HG02678 (cell line): ENCODE data around the gene CDT1.

Experiments
- ATAC-seq: cut with Tn5 transposase; IDR thresholded peaks from one replicate; pipeline ENCODE4 v1.9.1; 2021; ENCODE audit warnings: mild to moderate bottlenecking, moderate library complexity; ENCODE audit not compliant: unreplicated experiment

CDT1 gene

GRCh38 chr16:88803264-88803987 lies at the start of gene CDT1:
TSS of gene CDT1 (plus strand) at chr16:88803789. CDS start at chr16:88803832, 43 bp downstream.
- ATAC-seq: peak; percentile 59

- no peak for ATAC-seq
Observed at GRCh38 chr16:88754109-88754911, 49.3 kb upstream of the CDT1 start.

- no peak for ATAC-seq
Observed at GRCh38 chr16:88754912-88755744, 48.5 kb upstream of the CDT1 start.

DNA sequence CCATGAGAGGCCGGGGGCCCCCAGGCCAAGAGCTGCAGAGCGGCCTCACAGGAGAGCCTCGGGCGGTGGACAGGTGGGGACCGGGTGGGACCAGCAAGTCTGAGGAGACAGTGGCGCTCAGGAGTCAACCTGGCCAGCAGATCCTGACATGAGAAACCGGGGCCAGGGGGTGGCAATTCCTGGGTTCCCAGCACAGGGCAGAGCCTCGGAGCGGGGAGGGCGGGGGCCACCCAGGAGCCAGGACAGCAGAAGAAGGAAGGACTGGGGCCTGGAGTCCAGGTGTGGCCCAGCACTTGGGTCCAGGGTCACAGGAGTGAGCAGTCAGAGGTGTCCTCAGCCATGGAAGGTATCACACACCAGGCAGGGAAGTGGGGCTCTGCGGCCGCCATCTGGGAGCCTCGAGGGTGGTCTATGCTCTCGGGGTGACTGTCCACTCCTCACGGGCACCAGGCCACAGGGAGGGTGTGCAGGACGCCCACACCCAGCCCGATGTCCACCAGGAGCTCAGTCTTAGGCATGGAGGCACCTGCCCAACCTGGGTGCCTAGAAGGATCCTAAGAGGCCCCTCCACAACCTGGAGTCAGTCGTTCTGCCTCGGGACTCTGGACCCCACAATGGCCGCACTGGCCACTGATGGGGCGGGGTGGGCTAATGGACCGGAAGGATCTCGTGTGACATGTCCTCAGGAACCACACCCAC lies 47.7 kb upstream of the CDT1 start:
- ATAC-seq: no peak

DNA sequence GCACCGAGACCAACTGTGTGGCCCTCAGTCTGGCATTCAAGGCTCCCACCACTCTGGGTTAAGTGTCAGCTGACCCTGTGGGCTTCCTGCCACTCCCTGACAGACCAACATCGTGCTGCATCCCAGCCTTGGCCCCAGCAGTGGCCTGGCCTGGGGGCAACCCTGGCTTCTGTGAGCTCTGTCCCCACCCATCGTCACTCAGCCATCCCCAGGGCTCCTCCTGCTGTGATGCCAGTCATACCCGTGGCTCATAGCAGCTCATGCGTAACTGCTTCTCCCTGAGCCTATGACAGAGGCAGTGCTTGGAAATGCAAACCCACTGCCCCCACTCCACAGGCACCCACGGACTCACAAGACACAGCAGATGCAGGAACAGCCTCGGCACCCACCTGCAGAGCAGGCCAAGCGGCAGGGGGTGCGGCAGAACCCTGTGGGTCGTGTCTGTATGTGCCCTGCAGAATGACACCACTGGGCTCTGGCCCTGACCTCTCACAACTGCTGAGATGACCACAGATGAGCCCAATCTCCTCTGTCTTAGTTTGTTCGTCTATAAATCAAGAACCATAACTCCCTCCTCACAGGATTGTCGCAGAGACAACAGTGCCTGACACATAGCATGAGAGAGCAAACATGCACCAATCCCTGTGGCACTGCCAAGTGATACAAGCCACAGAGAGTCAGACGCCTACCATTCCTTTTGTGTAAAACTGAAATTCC lies 45.2 kb upstream of the CDT1 start:
- ATAC-seq: no peak

GRCh38 chr16:88758944-88759244 lies 44.7 kb upstream of the CDT1 start:
- no peak for ATAC-seq

GRCh38 chr16:88759245-88759975 lies 44.2 kb upstream of the CDT1 start:
- ATAC-seq: no peak

GRCh38 chr16:88759976-88760350 lies 43.6 kb upstream of the CDT1 start:
- ATAC-seq: no peak

GRCh38 chr16:88760424-88761142 lies 43.0 kb upstream of the CDT1 start:
- no peak for ATAC-seq

DNA sequence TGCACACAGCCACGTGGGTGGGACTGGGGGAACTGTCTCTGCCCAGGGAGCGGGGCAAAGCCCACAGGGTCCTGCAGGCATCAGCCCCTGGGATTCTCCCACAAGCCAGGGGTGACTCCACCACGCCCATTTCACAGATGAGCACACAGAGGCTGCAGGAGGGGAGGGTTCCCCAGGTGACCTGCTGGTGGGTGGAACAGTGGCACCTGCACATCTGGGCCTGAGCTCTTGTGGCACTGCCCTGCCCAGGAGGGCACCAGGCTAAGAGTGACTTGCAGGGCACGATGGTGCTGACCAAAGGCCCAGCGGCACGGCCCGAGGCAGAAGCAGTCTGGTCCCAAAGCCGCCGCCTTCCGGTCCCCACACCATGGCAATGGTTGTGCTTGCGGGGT lies 42.5 kb upstream of the CDT1 start:
- ATAC-seq: no peak

DNA sequence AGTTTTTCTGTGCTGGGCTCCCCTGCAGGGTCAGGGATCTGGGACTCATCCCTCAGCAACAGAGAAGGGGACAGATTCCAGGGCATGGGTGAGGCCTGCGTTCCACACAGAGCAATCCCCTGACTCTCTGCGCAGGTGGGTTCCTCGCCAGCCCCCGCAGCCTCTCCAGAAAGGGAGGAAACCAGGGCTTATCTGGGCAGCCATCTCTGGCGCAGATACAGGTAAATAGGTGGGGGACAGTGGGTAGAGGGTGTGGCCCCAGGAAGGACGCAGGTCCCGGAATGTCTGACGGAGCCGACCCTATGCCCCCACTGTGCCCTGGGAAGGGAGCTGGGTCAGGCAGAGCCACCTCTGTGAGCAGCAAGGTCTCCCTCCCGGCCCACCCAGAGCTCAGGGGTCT lies 41.8 kb upstream of the CDT1 start:
- no peak for ATAC-seq

DNA sequence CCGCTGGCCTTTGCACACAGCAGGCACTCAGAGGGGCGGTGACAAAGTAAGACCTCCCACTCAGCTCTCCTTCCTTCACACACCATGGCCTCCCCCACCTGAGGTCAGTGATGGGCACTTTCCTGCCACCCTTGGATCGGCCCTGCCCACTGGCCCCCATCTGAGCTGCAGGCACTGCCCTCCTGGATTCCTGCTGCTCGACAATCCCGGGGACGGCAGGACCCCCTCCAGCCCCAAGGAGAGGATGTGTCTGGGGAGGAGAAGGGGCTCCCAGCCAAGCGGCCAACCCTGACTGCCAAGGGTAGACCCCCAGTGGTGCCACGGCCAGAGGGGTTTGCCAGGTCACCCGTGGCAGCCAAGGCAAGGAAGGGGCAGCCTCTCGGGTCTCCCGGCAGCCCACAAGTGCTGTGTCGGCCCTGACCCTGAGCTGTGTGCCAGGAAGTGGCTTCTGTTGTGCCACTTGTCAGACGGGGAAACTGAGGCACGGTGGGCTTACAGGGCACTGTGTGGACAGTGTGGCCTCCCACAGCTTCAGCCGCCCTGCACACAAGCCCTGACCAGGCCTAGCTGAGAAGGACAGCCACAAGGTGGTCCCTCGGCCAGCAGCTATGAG lies 41.2 kb upstream of the CDT1 start:
- ATAC-seq: no peak

- ATAC-seq: no peak
Observed at GRCh38 chr16:88762941-88763340, 40.6 kb upstream of the CDT1 start.

DNA sequence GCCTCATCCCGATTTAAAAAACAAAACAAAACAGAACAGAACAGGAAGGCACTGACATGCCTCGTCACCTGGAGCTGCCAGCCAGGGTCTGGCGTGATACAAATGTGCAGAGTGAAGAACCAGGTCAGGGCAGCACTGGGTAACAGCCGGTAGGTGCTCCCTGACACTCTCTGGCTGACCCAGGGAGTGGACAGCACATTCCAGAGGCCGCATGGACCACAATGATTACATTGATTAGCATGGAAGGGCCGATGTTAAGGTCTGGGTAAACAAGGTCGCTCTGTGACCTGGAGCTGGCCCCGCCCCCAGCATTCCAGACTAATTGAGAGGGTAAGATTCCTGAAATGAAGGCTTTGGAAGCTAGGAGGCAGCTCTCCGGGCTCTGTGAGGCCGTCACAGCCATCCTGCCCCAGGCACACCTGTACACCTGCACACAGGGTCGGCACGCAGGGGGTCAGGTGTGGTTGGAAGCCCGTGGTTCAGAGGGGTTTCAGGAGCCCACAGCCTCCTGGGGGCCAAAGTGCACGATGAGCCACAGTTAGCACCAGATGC lies 40.0 kb upstream of the CDT1 start:
- ATAC-seq: no peak

- no peak for ATAC-seq
Observed at GRCh38 chr16:88764080-88764479, 39.5 kb upstream of the CDT1 start.

- ATAC-seq: no peak
Observed at GRCh38 chr16:88764913-88765349, 38.7 kb upstream of the CDT1 start.

DNA sequence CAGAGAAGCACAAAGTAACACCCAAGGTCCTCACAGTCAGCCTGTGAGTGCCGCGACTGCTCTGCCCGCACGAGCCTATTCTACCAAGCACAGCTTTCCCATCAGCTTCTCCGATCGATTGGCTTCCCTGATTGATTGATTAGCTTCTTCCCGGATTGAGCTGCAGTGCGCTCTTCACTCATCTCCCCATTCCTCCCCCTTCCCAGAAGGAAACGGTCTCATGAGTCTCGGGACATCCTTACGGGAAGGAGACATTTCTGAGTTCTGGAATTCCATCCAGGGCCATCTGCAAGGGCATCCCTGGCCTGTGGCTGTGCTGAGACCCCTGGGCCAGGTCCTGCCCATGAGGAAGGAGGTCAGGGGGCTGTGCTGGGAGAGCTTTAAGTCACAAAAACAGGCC lies 36.6 kb upstream of the CDT1 start:
- ATAC-seq: no peak

DNA sequence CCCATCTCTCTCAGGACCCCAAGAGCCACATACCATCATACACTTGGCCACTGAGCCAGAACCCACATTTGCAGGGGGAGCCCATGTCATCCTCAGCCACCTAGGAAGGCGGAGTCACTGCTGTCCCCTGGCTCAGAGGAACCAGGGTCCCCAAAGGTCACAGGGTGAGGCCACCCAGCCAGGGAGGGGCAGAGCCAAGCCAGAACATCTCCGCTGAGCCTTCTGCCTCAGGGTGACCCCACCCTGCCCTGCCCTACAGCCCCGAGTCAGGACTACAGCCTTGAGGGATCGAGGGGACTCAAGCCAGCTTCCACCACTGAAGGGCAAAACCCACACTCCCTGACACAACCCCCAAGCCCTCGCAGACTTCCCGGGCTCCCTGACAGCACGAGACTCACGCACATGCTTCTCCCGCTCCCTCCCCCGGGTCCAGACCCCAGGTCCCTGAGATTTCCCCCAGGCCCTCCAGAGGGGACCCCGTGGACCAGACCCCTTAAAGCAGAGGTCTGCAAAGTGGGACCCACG lies 36.0 kb upstream of the CDT1 start:
- ATAC-seq: no peak
